ENCODE results near the gene NAPSA.

DNA sequence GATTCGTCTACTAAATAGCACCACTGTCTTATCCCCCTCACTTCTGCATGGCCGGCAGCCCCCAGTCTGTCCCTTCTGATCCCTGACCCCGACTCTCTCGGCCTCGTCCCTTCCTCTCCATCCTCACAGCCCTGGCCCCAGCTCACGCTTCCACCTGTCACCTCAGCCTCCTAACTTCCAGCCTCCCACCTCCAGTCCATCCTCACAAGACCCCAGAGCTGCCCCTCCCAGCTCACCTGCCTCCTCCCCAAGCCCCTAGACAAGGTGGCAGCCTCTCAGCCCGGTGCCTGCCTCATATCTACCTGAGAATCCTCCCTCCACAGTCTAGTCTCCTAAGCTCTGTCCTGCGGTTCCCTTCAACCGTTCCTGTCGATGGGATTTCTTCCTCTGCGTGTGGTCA lies 46.3 kb downstream of the NAPSA start:
- no peak for TF ChIP-seq RAD21 (conservative IDR thresholded peaks at IDR 0.05)
- TF ChIP-seq CTCF (IDR thresholded peaks at IDR 0.05; ENCODE audit: poor library complexity, severe bottlenecking): no peak
- TF ChIP-seq POLR2AphosphoS5 (IDR thresholded peaks at IDR 0.05): no peak
- TF ChIP-seq EZH2 (IDR thresholded peaks at IDR 0.05; ENCODE audit: borderline replicate concordance, insufficient read depth, low read length, poor library complexity, severe bottlenecking): no peak
- TF ChIP-seq EP300 (conservative IDR thresholded peaks at IDR 0.05; ENCODE audit: poor library complexity, severe bottlenecking): no peak
- no peak for TF ChIP-seq SMC3 (conservative IDR thresholded peaks at IDR 0.05; ENCODE audit: poor library complexity)
